Measurements from ENCODE around the gene ZC3H18. TPM values are rescaled to one million over a fixed set of nuclear protein-coding genes. Genes with fewer than 3 reads are reported as not detected.

ZC3H18 gene
- total RNA-seq, 4 donors from 2014 or later: 19.7 to 52.2 (median 28.1) TPM

- Histone ChIP-seq H3K27ac (no peak overlapping the region), H3K4me3 (no peak overlapping the region), H3K27me3 (no peaks in the 10 kb centered on the region), H3K36me3 (peaks cover 0 to 77% (median 28%) of the 10 kb centered on the region in 3 donors), H3K9me3 (no peaks in the 10 kb centered on the region), H3K4me1 (peaks cover 0 to 10% (median 0%) of the 10 kb centered on the region in 4 donors)
- TF ChIP-seq CTCF (IDR thresholded peaks at IDR 0.05): no peak
- no peak for TF ChIP-seq EP300 (IDR thresholded peaks at IDR 0.05)
- no peak for TF ChIP-seq POLR2A (IDR thresholded peaks at IDR 0.05)
- no peak for DNase-seq (ENCODE audit: low spot score in 2 of 2)
- WGBS, 2 donors: 89 to 93% methylated on average over 18 to 19 of the region's 19 CpGs
Observed at GRCh38 chr16:88622125-88622524, 51.9 kb downstream of the ZC3H18 start.

- Histone ChIP-seq H3K36me3 (peaks cover 0 to 78% (median 28%) of the 10 kb centered on the region in 3 donors), H3K27me3 (no peaks in the 10 kb centered on the region)
- WGBS, 2 donors: 92 to 98% methylated on average over 29 of the region's 29 CpGs
Observed at GRCh38 chr16:88622866-88623265, 52.7 kb downstream of the ZC3H18 start.

GRCh38 chr16:88623858-88624257 is 53.7 kb downstream of the ZC3H18 start:
- Histone ChIP-seq H3K4me1 (peaks cover 0 to 3% (median 0%) of the 10 kb centered on the region in 4 donors), H3K9me3 (no peaks in the 10 kb centered on the region), H3K27me3 (no peaks in the 10 kb centered on the region), H3K27ac (no peak overlapping the region), H3K4me3 (no peak overlapping the region), H3K36me3 (peaks cover 0 to 84% (median 28%) of the 10 kb centered on the region in 3 donors)
- no peak for TF ChIP-seq EP300 (IDR thresholded peaks at IDR 0.05)
- no peak for TF ChIP-seq POLR2A (IDR thresholded peaks at IDR 0.05)
- no peak for TF ChIP-seq CTCF (IDR thresholded peaks at IDR 0.05)
- 92 to 94% methylated on average over 13 of the region's 13 CpGs for WGBS, 2 donors
- no peak for DNase-seq (ENCODE audit: low spot score in 2 of 2)

More at GRCh38 chr16:88622866-88623265, 52.7 kb downstream of the ZC3H18 start:
- no peak for DNase-seq (ENCODE audit: low spot score in 2 of 2)
- H3K4me1 ChIP-seq: peaks cover 0 to 10% (median 0%) of the 10 kb centered on the region in 4 donors
- H3K4me3 ChIP-seq: no peak overlapping the region
- no peak overlapping the region for H3K27ac ChIP-seq
- no peaks in the 10 kb centered on the region for H3K9me3 ChIP-seq
- TF ChIP-seq CTCF (IDR thresholded peaks at IDR 0.05): no peak
- TF ChIP-seq EP300 (IDR thresholded peaks at IDR 0.05): no peak
- TF ChIP-seq POLR2A (IDR thresholded peaks at IDR 0.05): no peak

- DNase-seq (ENCODE audit: low spot score in 2 of 2): no peak
- H3K27ac ChIP-seq: no peak overlapping the region
- H3K9me3 ChIP-seq: no peaks in the 10 kb centered on the region
- peaks cover 0 to 84% (median 28%) of the 10 kb centered on the region in 3 donors for H3K36me3 ChIP-seq
- H3K4me3 ChIP-seq: no peak overlapping the region
- 91 to 92% methylated on average over 15 to 16 of the region's 18 CpGs for WGBS, 2 donors
- TF ChIP-seq POLR2A (IDR thresholded peaks at IDR 0.05) (no peak), CTCF (IDR thresholded peaks at IDR 0.05) (no peak), EP300 (IDR thresholded peaks at IDR 0.05) (no peak)
- H3K27me3 ChIP-seq: no peaks in the 10 kb centered on the region
- H3K4me1 ChIP-seq: no peaks in the 10 kb centered on the region
Observed at GRCh38 chr16:88624481-88624880, 54.3 kb downstream of the ZC3H18 start.

- peaks cover 0 to 84% (median 28%) of the 10 kb centered on the region in 3 donors for H3K36me3 ChIP-seq
- H3K27me3 ChIP-seq: no peaks in the 10 kb centered on the region
- no peaks in the 10 kb centered on the region for H3K9me3 ChIP-seq
- no peak overlapping the region for H3K27ac ChIP-seq
- no peak for TF ChIP-seq EP300 (IDR thresholded peaks at IDR 0.05)
- TF ChIP-seq CTCF (IDR thresholded peaks at IDR 0.05): no peak
- TF ChIP-seq POLR2A (IDR thresholded peaks at IDR 0.05): no peak
- H3K4me3 ChIP-seq: no peak overlapping the region
- DNase-seq (ENCODE audit: low spot score in 2 of 2): no peak
- no peaks in the 10 kb centered on the region for H3K4me1 ChIP-seq
- WGBS, 2 donors: 82 to 87% methylated on average over 15 to 17 of the region's 17 CpGs
Observed at GRCh38 chr16:88624977-88625576, 54.9 kb downstream of the ZC3H18 start.
